Ovary (tissue), 3 donors: Measurements from ENCODE around the gene IL24.

Source experiments
- POLR2A ChIP-seq: fragments of 450-650 bp; IDR thresholded peaks from one replicate; pipeline ENCODE4 v1.6.1; 2017; ENCODE audit warnings: antibody characterized with exemption, mild to moderate bottlenecking, moderate library complexity
- TF ChIP-seq, protein P1 (sequence below), 3 donors: fragments of 450-650 bp in 2 of 3; fragments of 200-600 bp in 1 of 3; IDR thresholded peaks; one replicate each; pipeline versions ENCODE4 v1.5.1 to v1.8.0; 2016 to 2022; ENCODE audit warnings: antibody characterized with exemption in 3 of 3, mild to moderate bottlenecking in 1 of 3
- donor health status: DM: no; HTN: no; CAD: no.

DNA sequence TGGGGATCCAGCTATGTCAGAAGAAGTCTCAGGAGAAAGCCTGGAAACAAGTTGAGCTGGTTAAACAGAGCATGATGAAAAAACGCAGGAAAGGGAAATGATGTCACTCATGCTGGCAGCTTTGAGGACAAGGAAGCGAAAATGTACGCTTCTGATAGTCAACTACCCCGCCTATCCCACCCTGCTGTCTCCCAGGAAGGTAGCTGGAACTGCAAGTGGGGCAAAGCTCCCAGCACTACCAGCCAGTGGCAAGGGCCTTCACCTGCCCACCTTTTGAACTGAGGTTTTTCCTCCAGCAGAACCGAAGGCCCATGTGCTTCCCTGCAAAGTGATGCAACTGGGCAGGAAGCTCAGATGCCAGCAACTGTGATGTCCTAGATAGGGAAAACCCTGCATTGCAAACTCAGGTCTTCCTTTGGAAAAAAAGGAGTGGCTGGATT is 38.1 kb upstream of the IL24 start:
- no peak for TF ChIP-seq POLR2A
- TF ChIP-seq, protein P1, sequence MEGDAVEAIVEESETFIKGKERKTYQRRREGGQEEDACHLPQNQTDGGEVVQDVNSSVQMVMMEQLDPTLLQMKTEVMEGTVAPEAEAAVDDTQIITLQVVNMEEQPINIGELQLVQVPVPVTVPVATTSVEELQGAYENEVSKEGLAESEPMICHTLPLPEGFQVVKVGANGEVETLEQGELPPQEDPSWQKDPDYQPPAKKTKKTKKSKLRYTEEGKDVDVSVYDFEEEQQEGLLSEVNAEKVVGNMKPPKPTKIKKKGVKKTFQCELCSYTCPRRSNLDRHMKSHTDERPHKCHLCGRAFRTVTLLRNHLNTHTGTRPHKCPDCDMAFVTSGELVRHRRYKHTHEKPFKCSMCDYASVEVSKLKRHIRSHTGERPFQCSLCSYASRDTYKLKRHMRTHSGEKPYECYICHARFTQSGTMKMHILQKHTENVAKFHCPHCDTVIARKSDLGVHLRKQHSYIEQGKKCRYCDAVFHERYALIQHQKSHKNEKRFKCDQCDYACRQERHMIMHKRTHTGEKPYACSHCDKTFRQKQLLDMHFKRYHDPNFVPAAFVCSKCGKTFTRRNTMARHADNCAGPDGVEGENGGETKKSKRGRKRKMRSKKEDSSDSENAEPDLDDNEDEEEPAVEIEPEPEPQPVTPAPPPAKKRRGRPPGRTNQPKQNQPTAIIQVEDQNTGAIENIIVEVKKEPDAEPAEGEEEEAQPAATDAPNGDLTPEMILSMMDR (IDR thresholded peaks at IDR 0.05): no peak
